ENCODE results near the gene MTMR12.

- TF ChIP-seq POLR2A (IDR thresholded peaks at IDR 0.05; ENCODE audit: low read length) (no peak), GATA1 (IDR thresholded peaks at IDR 0.05; ENCODE audit: low read depth, low read length) (no peak)
Observed at GRCh38 chr5:32331217-32331934, 18.6 kb upstream of the MTMR12 start.
